HG03378 (cell line): ENCODE measurements around the gene SUPV3L1.
A peak's percentile ranks its signal among the peaks of the same experiment; 100 is the strongest.

Experiments used
- ATAC-seq: cut with Tn5 transposase; IDR thresholded peaks from one replicate; pipeline ENCODE4 v1.9.1; 2021; ENCODE audit warnings: mild to moderate bottlenecking, moderate library complexity; ENCODE audit not compliant: unreplicated experiment

The SUPV3L1 gene

GRCh38 chr10:69201045-69201444, 21.0 kb downstream of the SUPV3L1 start:
- ATAC-seq: no peak

- ATAC-seq: no peak
Measured at GRCh38 chr10:69202332-69202731, 22.3 kb downstream of the SUPV3L1 start.

- ATAC-seq: no peak
Measured at GRCh38 chr10:69208761-69209160, 28.7 kb downstream of the SUPV3L1 start.

GRCh38 chr10:69209787-69210484, 29.9 kb downstream of the SUPV3L1 start:
- ATAC-seq: no peak

- ATAC-seq: no peak
Measured at GRCh38 chr10:69211104-69211503, 31.1 kb downstream of the SUPV3L1 start.

- ATAC-seq: no peak
Measured at GRCh38 chr10:69211524-69211923, 31.5 kb downstream of the SUPV3L1 start.

- ATAC-seq: no peak
Measured at GRCh38 chr10:69213591-69214311, 33.7 kb downstream of the SUPV3L1 start.

GRCh38 chr10:69214666-69215131, 34.7 kb downstream of the SUPV3L1 start:
- no peak for ATAC-seq

GRCh38 chr10:69215405-69216171, 35.6 kb downstream of the SUPV3L1 start:
- ATAC-seq: no peak

- ATAC-seq: no peak
Measured at GRCh38 chr10:69216577-69217118, 36.6 kb downstream of the SUPV3L1 start.

- ATAC-seq: no peak
Measured at GRCh38 chr10:69217119-69217754, 37.2 kb downstream of the SUPV3L1 start.

GRCh38 chr10:69218831-69219230, 38.8 kb downstream of the SUPV3L1 start:
- no peak for ATAC-seq

- ATAC-seq: no peak
Measured at GRCh38 chr10:69220041-69220451, 40.0 kb downstream of the SUPV3L1 start, which contains the start of gene HKDC1. HKDC1 (plus strand) TSS chr10:69220332; CDS start chr10:69220436, 104 bp downstream.

GRCh38 chr10:69220507-69220906, 40.5 kb downstream of the SUPV3L1 start:
- no peak for ATAC-seq

GRCh38 chr10:69222157-69223027, 42.4 kb downstream of the SUPV3L1 start:
- ATAC-seq: peak; percentile 90

GRCh38 chr10:69223028-69223342, 43.0 kb downstream of the SUPV3L1 start:
- ATAC-seq: no peak

- ATAC-seq: no peak
Measured at GRCh38 chr10:69224862-69225657, 45.0 kb downstream of the SUPV3L1 start.

- no peak for ATAC-seq
Measured at GRCh38 chr10:69225681-69226080, 45.6 kb downstream of the SUPV3L1 start.

- no peak for ATAC-seq
Measured at GRCh38 chr10:69226919-69227450, 47.0 kb downstream of the SUPV3L1 start.
